ENCODE results near the gene THSD7A.

- TF ChIP-seq, protein P1, sequence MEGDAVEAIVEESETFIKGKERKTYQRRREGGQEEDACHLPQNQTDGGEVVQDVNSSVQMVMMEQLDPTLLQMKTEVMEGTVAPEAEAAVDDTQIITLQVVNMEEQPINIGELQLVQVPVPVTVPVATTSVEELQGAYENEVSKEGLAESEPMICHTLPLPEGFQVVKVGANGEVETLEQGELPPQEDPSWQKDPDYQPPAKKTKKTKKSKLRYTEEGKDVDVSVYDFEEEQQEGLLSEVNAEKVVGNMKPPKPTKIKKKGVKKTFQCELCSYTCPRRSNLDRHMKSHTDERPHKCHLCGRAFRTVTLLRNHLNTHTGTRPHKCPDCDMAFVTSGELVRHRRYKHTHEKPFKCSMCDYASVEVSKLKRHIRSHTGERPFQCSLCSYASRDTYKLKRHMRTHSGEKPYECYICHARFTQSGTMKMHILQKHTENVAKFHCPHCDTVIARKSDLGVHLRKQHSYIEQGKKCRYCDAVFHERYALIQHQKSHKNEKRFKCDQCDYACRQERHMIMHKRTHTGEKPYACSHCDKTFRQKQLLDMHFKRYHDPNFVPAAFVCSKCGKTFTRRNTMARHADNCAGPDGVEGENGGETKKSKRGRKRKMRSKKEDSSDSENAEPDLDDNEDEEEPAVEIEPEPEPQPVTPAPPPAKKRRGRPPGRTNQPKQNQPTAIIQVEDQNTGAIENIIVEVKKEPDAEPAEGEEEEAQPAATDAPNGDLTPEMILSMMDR (IDR thresholded peaks at IDR 0.05), result no peak
- TF ChIP-seq POLR2A (IDR thresholded peaks at IDR 0.05), result no peak
Measured at GRCh38 chr7:11638011-11638774, 193.8 kb downstream of the THSD7A start.

All from breast epithelium (tissue), 3 donors.